Stimulated activated CD4-positive, alpha-beta T cell treated with anti-CD3 and anti-CD28 coated beads, Interleukin-4, amount 100 ng/mL, for 4 hours (primary cell): ENCODE data around the gene NXPH4.

Experiments used
- DNase-seq, 2 experiments: peaks; one replicate each; pipeline ENCODE4 v3.0.0-alpha.2; 2020

The NXPH4 gene

DNA sequence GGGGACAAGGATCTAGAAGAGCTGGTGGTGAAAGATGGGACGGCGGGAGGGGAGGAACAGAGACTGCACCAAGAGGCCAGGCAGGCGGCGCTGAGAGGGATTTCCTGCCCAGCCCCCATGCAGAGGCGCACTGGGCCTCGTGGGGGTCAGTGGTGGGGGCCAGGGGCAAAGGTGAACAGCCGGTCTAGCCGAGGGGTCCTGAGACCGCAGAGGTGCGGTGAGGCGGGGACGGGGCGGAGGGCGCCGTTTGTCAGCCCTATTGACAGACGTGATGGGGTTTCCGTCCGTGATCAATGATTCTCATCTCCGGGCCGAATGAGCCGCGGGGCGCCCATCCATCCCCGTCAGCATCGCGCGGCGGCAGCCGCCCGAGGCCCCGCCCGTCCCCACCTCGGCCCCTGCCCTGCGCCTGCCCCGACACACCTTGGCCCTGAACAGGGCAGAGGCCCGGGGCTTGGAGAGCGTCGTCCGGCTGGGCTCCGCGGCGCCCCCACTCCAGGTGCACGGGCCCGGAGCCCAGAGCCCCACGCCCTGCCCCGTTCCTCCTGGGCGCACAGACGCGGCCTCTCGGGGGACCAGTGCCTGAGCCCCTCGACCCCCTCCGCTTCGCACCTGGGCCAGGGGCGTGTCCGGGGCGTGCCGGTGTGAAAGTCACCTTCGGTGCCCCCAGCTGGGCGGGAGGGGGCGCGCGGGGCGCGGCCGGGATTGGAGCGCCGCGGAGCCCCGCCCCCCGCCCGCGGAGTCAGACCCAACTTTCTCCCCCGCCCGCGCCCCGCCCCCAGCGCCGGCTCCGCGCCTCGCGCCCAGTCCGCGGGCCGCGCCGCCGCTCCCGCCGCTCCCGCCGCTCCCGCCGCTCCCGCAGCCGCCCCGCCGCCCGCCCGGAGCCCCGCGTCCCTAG lies at the start of gene NXPH4:
TSS of gene NXPH4 (plus strand) at position 781 of the 898 bp plus-strand sequence. CDS start 176 bp downstream, outside the sequence.
- peak; percentile 66 to 70 for DNase-seq

DNA sequence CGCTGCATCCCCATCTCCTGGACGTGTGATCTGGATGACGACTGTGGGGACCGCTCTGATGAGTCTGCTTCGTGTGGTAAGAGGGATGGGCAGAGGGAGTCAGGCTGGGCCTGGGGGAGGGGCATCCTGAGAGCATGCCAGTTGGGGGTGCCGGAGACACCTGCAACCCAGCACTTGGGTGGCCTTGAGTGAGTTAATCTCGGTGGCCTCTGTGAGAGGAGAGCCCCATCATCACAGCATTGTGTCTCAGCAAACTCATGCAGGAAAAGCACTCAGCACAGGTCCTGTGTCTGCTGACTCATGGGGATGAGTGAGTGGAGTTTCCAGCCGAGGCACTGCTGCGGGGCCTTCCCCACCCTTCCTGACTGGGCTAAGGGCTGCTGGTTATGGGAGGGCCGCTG lies 49.6 kb upstream of the NXPH4 start:
- DNase-seq: peak; percentile 40 to 48

DNA sequence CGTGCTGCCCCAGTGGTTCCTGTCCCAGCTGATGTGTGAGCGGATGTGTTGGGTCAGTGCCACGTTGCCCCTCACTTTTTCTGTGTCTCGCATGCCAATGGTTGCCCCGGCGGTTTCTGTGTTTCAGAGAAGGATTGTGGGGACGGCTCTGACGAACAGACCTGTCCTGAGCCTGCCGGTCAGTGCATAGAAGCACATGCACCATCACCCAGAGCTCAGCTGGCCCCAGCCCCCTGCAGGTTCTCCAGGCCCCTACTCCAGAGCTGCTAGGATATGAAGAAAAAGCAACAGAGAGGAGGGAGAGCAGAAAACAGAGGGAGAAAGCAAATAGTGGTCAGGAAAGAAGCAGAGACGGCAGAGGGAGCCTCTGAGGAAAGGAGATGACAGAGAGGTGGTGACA lies 48.5 kb upstream of the NXPH4 start:
- no peak for DNase-seq

DNA sequence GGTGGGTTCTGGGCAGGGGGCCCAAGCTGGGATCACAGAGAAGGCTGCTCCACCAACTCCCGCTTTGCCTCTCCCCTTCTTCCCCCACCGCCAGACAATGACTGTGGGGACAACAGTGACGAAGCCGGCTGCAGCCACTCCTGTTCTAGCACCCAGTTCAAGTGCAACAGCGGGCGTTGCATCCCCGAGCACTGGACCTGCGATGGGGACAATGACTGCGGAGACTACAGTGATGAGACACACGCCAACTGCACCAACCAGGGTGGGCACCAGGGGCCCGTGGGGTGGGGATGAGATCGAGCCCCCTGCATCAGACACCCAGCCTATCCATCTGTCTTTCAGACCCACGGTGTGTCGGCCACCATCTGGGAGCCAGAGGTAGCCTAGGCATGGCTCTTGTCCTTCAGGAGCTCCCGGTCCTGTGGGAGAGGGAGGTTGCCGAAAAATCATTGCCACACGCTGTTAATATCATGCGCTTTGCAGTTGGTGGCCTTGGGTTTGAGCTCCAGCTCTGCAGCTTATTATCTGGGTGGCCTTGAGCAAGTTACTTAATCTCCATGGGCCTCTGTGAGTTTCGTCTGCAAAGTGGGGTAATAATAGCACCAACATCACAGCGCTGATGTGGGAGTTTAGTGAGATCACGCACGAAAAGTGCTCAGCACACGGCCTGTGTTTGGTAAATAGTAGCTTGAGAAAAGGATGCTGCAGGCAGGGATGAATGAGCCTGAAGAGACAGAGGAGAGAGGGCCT lies 47.4 kb upstream of the NXPH4 start:
- DNase-seq: no peak

DNA sequence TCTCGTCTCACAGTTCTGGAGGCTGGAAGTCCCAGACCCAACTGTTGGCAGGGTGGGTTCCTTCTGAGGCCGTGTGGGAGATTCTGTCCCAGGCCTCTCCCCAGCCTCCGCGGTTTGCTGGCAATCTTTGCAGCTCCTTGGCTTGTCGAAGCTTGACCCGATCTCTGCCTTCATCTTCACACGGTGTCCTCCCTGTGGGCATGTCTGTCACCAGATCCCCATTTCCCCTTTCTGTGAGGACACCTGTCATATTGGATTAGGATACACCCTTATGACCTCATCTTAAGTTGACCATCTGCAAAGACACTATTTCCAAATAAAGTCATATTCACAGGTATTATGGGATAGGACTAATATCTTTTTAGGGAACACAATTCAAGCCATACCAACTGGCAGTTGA lies 46.6 kb upstream of the NXPH4 start:
- no peak for DNase-seq

DNA sequence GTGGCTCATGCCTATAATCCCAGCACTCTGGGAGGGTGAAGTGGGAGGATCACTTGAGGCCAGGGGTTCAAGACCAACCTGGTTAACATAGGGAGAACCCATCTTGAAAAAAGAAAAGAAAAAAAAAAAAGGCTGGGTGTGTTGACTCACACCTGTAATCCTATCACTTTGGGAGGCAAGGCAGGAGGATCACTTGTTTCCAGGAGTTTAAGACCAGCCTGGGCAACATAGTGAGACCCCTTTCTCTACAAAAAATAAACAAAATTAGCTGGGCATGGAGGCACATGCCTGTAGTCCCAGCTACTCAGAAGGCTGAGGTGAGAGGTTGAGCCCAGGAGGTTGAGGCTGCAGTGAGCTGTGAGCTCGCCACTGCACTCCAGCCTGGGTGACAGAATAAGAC lies 46.2 kb upstream of the NXPH4 start:
- no peak for DNase-seq

DNA sequence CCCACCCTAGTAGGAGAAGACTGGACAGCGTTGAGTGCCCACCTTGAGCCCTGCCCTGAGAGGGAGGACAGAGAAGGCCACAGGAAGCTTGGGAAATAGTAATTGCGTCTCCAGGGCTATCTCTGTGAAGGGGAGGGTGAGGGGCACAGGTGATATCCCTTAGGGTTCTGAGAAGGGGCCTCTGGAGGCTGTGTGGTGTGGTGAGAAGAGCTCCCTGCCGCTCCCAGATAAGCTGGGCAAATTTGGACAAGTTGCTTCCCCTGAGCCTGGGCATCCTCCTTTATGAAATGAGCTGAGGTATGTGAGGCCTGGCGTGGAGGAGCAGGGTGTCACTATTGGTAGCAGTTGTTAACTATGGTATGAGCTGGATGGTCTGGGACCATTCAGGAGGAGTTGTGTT lies 45.7 kb upstream of the NXPH4 start:
- DNase-seq: no peak

DNA sequence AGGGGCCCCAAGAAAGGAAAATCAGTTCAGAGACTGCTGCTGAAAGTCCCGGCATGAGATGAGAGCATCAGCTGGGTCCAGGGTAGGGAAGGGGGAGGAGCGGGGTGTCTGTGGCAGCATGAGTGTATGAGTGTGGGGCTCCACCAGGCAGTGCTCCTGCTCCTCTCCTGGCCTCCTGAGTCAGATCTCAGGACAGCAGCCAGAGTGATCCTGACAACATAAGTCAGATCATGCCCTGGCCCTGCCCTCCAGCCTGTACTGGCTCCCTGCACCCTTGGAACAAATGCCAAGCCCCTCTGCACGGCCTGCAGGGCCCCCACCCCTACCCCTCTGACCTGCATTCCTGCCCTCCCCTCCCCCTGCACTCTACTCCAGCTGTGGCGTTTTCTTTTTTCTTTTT lies 44.9 kb upstream of the NXPH4 start:
- no peak for DNase-seq

DNA sequence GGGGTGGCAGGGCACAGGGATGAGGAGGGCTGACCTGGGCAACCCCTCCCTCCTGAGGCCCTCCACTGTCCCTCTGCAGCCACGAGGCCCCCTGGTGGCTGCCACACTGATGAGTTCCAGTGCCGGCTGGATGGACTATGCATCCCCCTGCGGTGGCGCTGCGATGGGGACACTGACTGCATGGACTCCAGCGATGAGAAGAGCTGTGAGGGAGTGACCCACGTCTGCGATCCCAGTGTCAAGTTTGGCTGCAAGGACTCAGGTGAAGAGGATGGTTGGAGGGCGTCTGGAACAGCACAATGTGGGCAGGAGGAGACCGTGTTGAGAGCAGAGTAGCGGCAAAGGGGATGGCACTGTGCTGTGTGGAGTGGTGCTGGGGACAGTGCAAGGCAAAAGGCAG lies 43.5 kb upstream of the NXPH4 start:
- peak in 1 of 2 experiments; percentile 31 for DNase-seq

DNA sequence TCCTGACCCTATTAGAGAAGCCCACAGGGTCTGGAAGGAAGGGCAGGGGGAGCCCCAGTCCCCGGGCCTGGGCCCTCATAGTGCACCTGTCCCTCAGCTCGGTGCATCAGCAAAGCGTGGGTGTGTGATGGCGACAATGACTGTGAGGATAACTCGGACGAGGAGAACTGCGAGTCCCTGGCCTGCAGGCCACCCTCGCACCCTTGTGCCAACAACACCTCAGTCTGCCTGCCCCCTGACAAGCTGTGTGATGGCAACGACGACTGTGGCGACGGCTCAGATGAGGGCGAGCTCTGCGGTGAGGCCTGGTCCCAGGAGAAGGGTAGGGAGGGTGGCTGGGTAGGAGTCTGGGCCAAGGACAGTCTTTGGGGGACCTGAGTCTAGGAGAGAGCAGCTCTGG lies 42.9 kb upstream of the NXPH4 start:
- no peak for DNase-seq

DNA sequence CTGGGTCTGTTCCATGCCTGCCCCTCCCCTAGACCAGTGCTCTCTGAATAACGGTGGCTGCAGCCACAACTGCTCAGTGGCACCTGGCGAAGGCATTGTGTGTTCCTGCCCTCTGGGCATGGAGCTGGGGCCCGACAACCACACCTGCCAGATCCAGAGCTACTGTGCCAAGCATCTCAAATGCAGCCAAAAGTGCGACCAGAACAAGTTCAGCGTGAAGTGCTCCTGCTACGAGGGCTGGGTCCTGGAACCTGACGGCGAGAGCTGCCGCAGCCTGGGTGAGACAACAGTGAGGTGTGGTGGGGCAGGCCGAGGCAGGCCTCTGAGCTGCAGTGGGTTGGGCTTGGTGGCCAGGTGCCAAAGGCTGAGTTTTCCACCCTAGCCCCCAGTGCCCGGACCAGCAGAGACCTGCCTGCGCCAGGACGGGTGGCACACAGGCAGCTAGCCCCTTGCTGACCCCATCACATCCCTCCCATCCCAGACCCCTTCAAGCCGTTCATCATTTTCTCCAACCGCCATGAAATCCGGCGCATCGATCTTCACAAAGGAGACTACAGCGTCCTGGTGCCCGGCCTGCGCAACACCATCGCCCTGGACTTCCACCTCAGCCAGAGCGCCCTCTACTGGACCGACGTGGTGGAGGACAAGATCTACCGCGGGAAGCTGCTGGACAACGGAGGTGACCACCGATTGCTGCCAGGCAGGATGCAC lies 41.0 kb upstream of the NXPH4 start:
- peak; percentile 14 to 49 for DNase-seq

DNA sequence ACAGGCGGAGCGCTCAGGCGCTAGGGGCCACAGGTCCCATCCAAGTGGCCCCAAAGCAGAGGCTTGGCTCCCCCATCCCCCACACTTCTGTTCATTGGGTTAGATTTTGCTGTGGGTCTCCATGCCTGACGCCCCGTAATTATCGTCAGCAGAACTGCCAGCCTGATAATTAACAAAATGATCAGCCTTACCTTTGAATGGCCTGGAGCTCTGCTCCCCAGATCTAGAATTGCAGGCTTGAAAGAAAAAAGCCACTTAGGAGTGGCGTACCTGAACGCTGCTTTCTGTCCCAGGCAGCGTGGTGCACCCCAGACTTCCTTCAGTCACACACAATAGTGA lies 40.5 kb upstream of the NXPH4 start:
- DNase-seq: no peak

DNA sequence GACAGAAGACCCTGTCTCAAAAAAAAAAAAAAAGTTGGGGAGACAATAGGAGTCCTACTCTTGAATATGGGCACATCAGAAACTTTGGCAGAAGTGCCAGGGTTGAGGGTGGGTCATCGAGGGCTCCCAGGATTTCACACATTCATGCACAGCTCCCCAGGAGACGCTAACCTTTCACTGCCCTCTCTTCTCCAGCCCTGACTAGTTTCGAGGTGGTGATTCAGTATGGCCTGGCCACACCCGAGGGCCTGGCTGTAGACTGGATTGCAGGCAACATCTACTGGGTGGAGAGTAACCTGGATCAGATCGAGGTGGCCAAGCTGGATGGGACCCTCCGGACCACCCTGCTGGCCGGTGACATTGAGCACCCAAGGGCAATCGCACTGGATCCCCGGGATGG lies 39.7 kb upstream of the NXPH4 start:
- no peak for DNase-seq

DNA sequence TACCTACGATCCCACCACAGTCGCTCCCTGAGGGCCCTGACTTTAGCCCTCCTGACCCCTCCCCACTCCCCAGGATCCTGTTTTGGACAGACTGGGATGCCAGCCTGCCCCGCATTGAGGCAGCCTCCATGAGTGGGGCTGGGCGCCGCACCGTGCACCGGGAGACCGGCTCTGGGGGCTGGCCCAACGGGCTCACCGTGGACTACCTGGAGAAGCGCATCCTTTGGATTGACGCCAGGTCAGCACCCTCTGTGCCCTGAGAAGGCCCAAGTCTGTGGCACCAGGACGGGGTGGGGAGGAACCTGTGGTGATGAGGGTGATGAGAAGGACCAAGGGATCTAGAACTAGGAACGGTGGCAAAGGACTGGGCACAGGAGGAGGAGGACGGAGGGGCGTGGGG lies 39.2 kb upstream of the NXPH4 start:
- DNase-seq: no peak

DNA sequence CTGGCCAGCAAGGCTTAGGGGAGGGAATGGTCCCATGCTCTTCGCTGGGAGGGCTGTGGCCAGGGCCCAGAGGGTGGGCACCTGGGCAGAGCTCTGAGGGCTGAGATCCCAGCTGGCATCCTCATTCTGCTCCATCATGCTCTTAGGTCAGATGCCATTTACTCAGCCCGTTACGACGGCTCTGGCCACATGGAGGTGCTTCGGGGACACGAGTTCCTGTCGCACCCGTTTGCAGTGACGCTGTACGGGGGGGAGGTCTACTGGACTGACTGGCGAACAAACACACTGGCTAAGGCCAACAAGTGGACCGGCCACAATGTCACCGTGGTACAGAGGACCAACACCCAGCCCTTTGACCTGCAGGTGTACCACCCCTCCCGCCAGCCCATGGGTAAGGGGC lies 38.4 kb upstream of the NXPH4 start:
- DNase-seq: no peak

DNA sequence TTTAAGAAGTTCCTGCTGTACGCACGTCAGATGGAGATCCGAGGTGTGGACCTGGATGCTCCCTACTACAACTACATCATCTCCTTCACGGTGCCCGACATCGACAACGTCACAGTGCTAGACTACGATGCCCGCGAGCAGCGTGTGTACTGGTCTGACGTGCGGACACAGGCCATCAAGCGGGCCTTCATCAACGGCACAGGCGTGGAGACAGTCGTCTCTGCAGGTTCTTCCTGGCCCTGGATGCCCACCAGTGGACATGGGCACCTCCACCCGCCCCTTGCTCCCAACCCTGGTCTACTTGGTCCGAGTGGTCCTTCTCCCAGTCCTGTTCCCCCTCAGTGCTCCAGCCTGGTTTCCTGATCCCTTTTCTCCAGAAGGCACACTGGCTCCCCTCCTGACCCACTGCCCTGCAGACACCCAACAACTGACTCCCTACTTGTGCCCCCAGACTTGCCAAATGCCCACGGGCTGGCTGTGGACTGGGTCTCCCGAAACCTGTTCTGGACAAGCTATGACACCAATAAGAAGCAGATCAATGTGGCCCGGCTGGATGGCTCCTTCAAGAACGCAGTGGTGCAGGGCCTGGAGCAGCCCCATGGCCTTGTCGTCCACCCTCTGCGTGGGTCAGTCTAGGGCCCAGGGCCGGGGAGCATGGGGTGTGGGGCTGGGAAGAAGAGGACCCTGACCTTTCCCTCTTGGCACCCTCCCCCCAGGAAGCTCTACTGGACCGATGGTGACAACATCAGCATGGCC lies 37.1 kb upstream of the NXPH4 start:
- no peak for DNase-seq

DNA sequence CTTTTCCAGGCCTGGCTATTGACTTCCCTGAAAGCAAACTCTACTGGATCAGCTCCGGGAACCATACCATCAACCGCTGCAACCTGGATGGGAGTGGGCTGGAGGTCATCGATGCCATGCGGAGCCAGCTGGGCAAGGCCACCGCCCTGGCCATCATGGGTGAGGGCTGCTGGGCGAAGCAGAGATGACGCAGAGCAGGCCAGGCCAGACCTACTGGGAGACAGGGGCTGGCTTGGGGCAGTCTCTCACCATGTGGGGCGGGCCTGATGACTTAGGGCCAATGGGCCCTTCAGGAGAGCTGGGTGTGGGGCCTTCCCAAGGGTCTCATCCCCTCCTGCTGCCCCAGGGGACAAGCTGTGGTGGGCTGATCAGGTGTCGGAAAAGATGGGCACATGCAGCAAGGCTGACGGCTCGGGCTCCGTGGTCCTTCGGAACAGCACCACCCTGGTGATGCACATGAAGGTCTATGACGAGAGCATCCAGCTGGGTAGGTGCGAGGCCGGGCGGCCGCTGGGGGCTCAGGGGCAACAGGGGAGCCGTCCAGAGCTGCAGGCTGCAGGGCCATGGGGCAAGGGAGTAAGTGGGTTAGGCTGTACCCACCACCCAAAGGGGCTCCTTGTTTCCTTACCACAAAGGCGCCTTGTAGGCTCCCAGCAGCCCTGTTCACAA lies 36.1 kb upstream of the NXPH4 start:
- no peak for DNase-seq

DNA sequence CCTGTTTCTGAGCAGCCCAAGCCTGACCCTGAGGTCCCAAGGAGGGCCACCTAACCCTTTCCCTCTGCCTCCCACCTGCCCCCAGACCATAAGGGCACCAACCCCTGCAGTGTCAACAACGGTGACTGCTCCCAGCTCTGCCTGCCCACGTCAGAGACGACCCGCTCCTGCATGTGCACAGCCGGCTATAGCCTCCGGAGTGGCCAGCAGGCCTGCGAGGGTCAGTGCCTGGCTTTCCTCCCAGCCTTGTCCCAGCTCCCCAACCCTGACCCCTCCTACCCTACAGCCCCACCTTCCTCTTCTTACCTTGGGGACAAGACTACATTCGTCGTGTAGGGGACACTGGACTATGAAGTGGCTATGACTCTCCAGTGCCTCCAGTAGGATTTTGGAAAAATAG lies 35.5 kb upstream of the NXPH4 start:
- DNase-seq: no peak

DNA sequence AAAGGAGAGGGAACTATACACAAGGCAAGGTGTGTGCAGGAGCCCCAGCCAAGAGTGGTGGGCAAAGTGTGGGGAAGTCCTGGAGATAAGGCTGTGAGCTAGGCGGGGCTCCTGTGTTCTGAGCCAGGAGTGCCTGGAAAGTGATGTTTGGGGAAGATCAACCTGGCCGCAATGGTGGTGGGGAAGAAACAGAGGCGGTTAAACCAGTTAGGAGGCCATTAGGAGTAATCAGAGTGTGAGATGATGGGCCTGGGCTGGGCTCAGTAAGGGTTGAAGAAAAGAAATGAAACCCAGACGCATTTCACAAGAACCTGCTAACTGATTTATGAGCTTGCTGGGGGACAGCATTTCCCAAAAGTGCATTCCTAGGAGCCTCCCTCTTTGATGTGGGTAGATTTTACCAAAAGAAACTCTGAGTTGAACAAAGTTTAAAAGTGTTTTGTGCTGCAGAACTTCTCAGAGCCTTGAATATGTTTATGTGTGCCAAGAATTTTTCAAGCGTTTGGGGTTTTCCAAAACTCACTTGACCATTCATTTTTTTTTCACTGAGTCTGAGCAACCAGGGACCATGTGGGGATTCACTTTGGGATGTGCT lies 34.9 kb upstream of the NXPH4 start:
- no peak for DNase-seq

DNA sequence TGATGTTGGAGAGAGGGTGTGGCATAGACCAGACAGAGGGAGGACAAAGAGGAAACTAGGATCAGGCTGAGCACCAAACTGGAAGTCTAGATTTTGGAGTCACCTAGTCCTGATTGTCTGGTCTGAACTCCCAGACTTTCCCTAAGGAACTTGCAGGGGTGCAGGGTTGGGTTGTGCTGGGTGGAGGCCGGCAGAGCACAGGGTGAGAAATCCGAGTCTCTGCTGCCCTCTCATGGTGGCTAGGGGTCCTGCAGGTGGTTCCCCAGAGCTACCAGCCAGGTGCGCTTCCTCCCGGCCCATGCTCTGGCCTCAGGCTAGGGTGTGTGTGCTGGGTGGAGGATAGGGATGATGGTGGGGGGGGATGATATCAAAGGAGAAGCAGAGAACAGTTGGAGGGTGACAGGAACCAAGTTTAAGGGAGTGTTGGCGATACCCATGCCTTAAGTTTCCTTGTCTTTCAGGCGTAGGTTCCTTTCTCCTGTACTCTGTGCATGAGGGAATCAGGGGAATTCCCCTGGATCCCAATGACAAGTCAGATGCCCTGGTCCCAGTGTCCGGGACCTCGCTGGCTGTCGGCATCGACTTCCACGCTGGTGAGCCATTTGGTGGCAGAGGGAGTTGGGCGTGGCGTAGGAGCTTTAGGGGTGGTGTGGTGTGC lies 33.5 kb upstream of the NXPH4 start:
- peak; percentile 64 to 82 for DNase-seq
